H1 (cell line): ENCODE measurements around the gene S100A16. TPM values are rescaled to one million over a fixed set of nuclear protein-coding genes. Genes with fewer than 3 reads are reported as not detected.

Experiments used
- CTCF ChIA-PET: fragments of 300-600 bp; sonication (Branson Sonifier 250); formaldehyde crosslinking; loops from one replicate; lab custom pipeline; 2021; ENCODE audit not compliant: partially characterized antibody; lab: Charles Lee
- POLR2A ChIA-PET: fragments of 300-600 bp; sonication (Branson Sonifier 250); formaldehyde crosslinking; loops from one replicate; lab custom pipeline; 2021; ENCODE audit warnings: inconsistent platforms; ENCODE audit not compliant: partially characterized antibody; lab: Charles Lee
- DNase-seq, 2 experiments: peaks; one replicate each; pipeline versions ENCODE4 v3.0.0 to v3.0.0-alpha.2; 2010 to 2022; ENCODE audit warnings: low spot score in 2 of 2, low read depth in 1 of 2, mixed read lengths in 1 of 2
- FAIRE-seq: peaks from 2 replicates; lab custom pipeline; 2011; peaks lifted over from hg19 to GRCh38; lab: Jason Lieb, UNC
- H2AFZ ChIP-seq: 2 replicates; pipeline ENCODE4 v1.8.1; 2012; ENCODE audit warnings: low read length, inconsistent platforms
- H2AK5ac ChIP-seq: 2 replicates; pipeline ENCODE4 v1.6.1; 2013; ENCODE audit warnings: low read depth, low read length
- H2BK120ac ChIP-seq: replicated peaks from 2 replicates; pipeline ENCODE3; 2013; ENCODE audit warnings: low read depth, low read length, inconsistent platforms
- H2BK12ac ChIP-seq: 2 replicates; pipeline ENCODE4 v1.6.1; 2013; ENCODE audit warnings: low read depth, low read length
- H2BK15ac ChIP-seq: 2 replicates; pipeline ENCODE4 v1.6.1; 2013; ENCODE audit warnings: low read length
- H2BK20ac ChIP-seq: 2 replicates; pipeline ENCODE4 v1.6.1; 2013; ENCODE audit warnings: low read length
- H2BK5ac ChIP-seq: 2 replicates; pipeline ENCODE4 v1.6.1; 2013; ENCODE audit warnings: low read depth, low read length
- H3K14ac ChIP-seq: 2 replicates; pipeline ENCODE4 v1.6.1; 2013; ENCODE audit warnings: inconsistent platforms; ENCODE audit not compliant: insufficient read length
- H3K18ac ChIP-seq: 2 replicates; pipeline ENCODE4 v1.6.1; 2013; ENCODE audit warnings: low read length; ENCODE audit errors: extremely low read depth
- H3K23ac ChIP-seq: 2 replicates; pipeline ENCODE4 v1.6.1; 2013; ENCODE audit warnings: inconsistent platforms; ENCODE audit not compliant: insufficient read length
- H3K23me2 ChIP-seq: 2 replicates; pipeline ENCODE4 v1.6.1; 2013; ENCODE audit warnings: low read depth, low read length
- H3K27ac ChIP-seq: 2 replicates; pipeline ENCODE4 v1.6.1; 2011; ENCODE audit warnings: low read depth, low read length, inconsistent platforms
- H3K27me3 ChIP-seq, 4 experiments: replicated peaks in 1 of 4; 1 replicate in 1 of 4; 2 replicates in 3 of 4; pipeline versions ENCODE4 v1.6.1 to v1.8.1; 2011 to 2013; ENCODE audit warnings: low read length in 3 of 4, mild to moderate bottlenecking in 3 of 4, inconsistent platforms in 2 of 4, mixed read lengths in 2 of 4, moderate library complexity in 1 of 4; ENCODE audit not compliant: control insufficient read depth in 3 of 4, insufficient read depth in 3 of 4; ENCODE audit errors: extremely low read depth in 1 of 4
- H3K36me3 ChIP-seq, 4 experiments: 2 replicates each; pipeline versions ENCODE4 v1.6.1 to v1.8.1; 2011 to 2013; ENCODE audit warnings: mild to moderate bottlenecking in 4 of 4, low read length in 3 of 4, moderate library complexity in 2 of 4, control low read depth in 1 of 4, inconsistent platforms in 1 of 4; ENCODE audit not compliant: insufficient read depth in 4 of 4, control insufficient read depth in 2 of 4
- H3K4ac ChIP-seq: replicated peaks from 2 replicates; pipeline ENCODE3; 2013; ENCODE audit warnings: low read length, low read depth, mixed read lengths, inconsistent platforms; ENCODE audit not compliant: insufficient read length
- H3K4me1 ChIP-seq, 4 experiments: replicated peaks in 1 of 4; 1 replicate in 1 of 4; 2 replicates in 3 of 4; pipeline versions ENCODE4 v1.6.1 to v1.8.1; 2011 to 2013; ENCODE audit warnings: low read length in 3 of 4, inconsistent platforms in 2 of 4, mixed read lengths in 1 of 4; ENCODE audit not compliant: insufficient read depth in 4 of 4, control insufficient read depth in 3 of 4
- H3K4me2 ChIP-seq, 2 experiments: 2 replicates each; pipeline versions ENCODE4 v1.6.1 to v1.8.1; 2011 to 2013; ENCODE audit warnings: low read depth in 2 of 2, low read length in 2 of 2, control low read depth in 1 of 2, inconsistent platforms in 1 of 2, mild to moderate bottlenecking in 1 of 2; ENCODE audit not compliant: insufficient read depth in 1 of 2
- H3K4me3 ChIP-seq, 4 experiments: fragments of 200-600, 300-600 bp in 1 of 4; sonication (generic), shearing (Covaris generic), sonication (Bioruptor Twin) in 1 of 4; 2 replicates each; pipeline versions ENCODE4 v1.5.1 to v1.8.1; 2011 to 2016; ENCODE audit warnings: low read length in 4 of 4, low read depth in 3 of 4, control low read depth in 2 of 4, inconsistent platforms in 2 of 4, mild to moderate bottlenecking in 2 of 4, mixed read lengths in 1 of 4, moderate library complexity in 1 of 4; ENCODE audit not compliant: insufficient read depth in 2 of 4; ENCODE audit errors: extremely low read depth in 1 of 4
- H3K56ac ChIP-seq: replicated peaks from 2 replicates; pipeline ENCODE3; 2013; ENCODE audit warnings: low read depth, mild to moderate bottlenecking, mixed read lengths, low read length, inconsistent platforms; ENCODE audit not compliant: insufficient read length
- H3K79me1 ChIP-seq: 2 replicates; pipeline ENCODE4 v1.6.1; 2013; ENCODE audit warnings: low read depth, low read length, control low read depth
- H3K79me2 ChIP-seq, 2 experiments: 2 replicates each; pipeline versions ENCODE4 v1.6.1 to v1.8.1; 2012 to 2013; ENCODE audit warnings: low read length in 2 of 2, mild to moderate bottlenecking in 2 of 2, inconsistent platforms in 1 of 2; ENCODE audit not compliant: insufficient read depth in 2 of 2, control insufficient read depth in 1 of 2
- H3K9ac ChIP-seq, 4 experiments: replicated peaks in 1 of 4; 1 replicate in 1 of 4; 2 replicates in 3 of 4; pipeline versions ENCODE4 v1.6.1 to v1.8.1; 2011 to 2013; ENCODE audit warnings: low read depth in 3 of 4, low read length in 3 of 4, control low read depth in 2 of 4, mild to moderate bottlenecking in 2 of 4, moderate library complexity in 2 of 4, inconsistent platforms in 1 of 4; ENCODE audit errors: extremely low read depth in 1 of 4
- H3K9me3 ChIP-seq, 2 experiments: 2 replicates each; pipeline versions ENCODE4 v1.6.1 to v1.8.1; 2012 to 2013; ENCODE audit warnings: mild to moderate bottlenecking in 2 of 2, moderate library complexity in 2 of 2, control low read depth in 1 of 2, inconsistent platforms in 1 of 2, low read depth in 1 of 2, low read length in 1 of 2, mixed read lengths in 1 of 2; ENCODE audit not compliant: insufficient read depth in 2 of 2
- H4K20me1 ChIP-seq, 2 experiments: replicated peaks in 1 of 2; 2 replicates each; pipeline versions ENCODE3 to v1.8.1; 2011 to 2013; ENCODE audit warnings: inconsistent platforms in 2 of 2, low read length in 2 of 2, mild to moderate bottlenecking in 1 of 2; ENCODE audit not compliant: insufficient read depth in 2 of 2, control insufficient read depth in 1 of 2
- H4K5ac ChIP-seq: 2 replicates; pipeline ENCODE4 v1.6.1; 2013; ENCODE audit warnings: low read length, low read depth, mixed read lengths, inconsistent platforms; ENCODE audit not compliant: insufficient read length
- H4K8ac ChIP-seq: 2 replicates; pipeline ENCODE4 v1.8.0; 2013; ENCODE audit warnings: mild to moderate bottlenecking, moderate library complexity, low read length, inconsistent platforms; ENCODE audit not compliant: insufficient read depth; ENCODE audit errors: extremely low read depth
- H4K91ac ChIP-seq: replicated peaks from 2 replicates; pipeline ENCODE3; 2013; ENCODE audit warnings: low read length, mixed read lengths, inconsistent platforms; ENCODE audit not compliant: insufficient read length
- polyA plus RNA-seq, 7 experiments: library from polyadenylated mRNA; depleted of rRNA in 3 of 7; stranded (reverse) in 5 of 7; unstranded in 2 of 7; fragments of >200 nt in 5 of 7; fragments of 200-250 nt in 2 of 7; gene quantifications; 1 replicate in 5 of 7; 2 replicates in 1 of 7; 4 replicates in 1 of 7; pipeline versions ENCODE4 v1.2.1 to v1.2.3, GENCODE V29; 2011 to 2013; ENCODE audit warnings: missing spikeins in 2 of 7, mixed read lengths in 2 of 7
- total RNA-seq: library from RNA; stranded (reverse); fragmentation: NEBNext Ultra II Directional; extraction: Animal tissue kit (Norgen Biotek cat#: 25700); gene quantifications from 2 replicates; pipeline ENCODE4 v1.2.1, GENCODE V29; 2021
- TF ChIP-seq, protein P1 (sequence below): IDR thresholded peaks from 2 replicates; pipeline ENCODE4 v1.6.1; 2012; ENCODE audit warnings: inconsistent platforms

Gene S100A16
- total and polyA plus RNA-seq, 2 of the 8 experiments (the other 6 are each of a cell fraction or from before 2014, with no cell fraction given): 14.9 to 61.4 TPM

DNA sequence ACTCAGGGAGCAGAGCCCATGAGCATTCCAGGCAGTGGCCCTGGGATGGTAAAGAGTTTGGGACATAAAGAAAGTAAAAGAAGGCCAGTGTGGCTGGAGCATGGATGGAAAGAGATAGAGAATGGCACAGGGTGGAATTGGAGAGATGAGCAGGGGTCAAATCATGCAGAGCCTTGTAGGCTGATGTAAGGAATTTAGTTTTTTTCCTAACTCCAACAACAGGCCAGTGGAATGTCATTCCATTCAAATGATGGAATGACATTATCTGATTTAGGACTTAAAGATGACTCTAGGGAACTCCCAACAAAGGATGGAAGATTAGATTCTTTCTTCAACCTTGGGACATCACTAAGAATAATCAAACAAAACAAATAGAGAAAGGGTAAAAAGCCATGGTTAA, 34.4 kb downstream of the S100A16 start:
- FAIRE-seq (no peak), DNase-seq (no peak)
- no peaks in the 10 kb centered on the region for H3K36me3 ChIP-seq
- H4K5ac ChIP-seq: no peak overlapping the region
- H2AFZ ChIP-seq: no peak overlapping the region
- no peak overlapping the region for H2BK20ac ChIP-seq
- POLR2A ChIA-PET: interaction anchor here (0.9 to 3.6 kb wide), 4 partner anchors 20 to 412 kb away, joined by 3 to 20 read pairs (median 3); partner anchors contain the start of genes CHTOP, RPS27 and S100A13
- no peaks in the 10 kb centered on the region for H3K27me3 ChIP-seq
- H3K79me1 ChIP-seq: no peaks in the 10 kb centered on the region
- CTCF ChIA-PET: interaction anchor here (1.0 to 4.2 kb wide), 8 partner anchors 10 to 85 kb away, joined by 3 to 64 read pairs (median 10); partner anchors contain the start of genes S100A1, S100A13, S100A14 and S100A16
- H4K20me1 ChIP-seq: no peaks in the 10 kb centered on the region
- peaks cover 0 to 12% of the 10 kb centered on the region in 2 experiments; a peak in 1 of 4 replicates for H3K9me3 ChIP-seq
- no peak overlapping the region for H3K23ac ChIP-seq
- no peak overlapping the region for H2BK120ac ChIP-seq
- H3K18ac ChIP-seq: no peak overlapping the region
- no peaks in the 10 kb centered on the region for H3K79me2 ChIP-seq
- H3K4me3 ChIP-seq: no peak overlapping the region
- no peaks in the 10 kb centered on the region; the same call in 1 of the 2 replicates for H3K23me2 ChIP-seq
- H3K9ac ChIP-seq: no peak overlapping the region
- no peak overlapping the region for H2AK5ac ChIP-seq
- peaks cover 0 to 3% (median 0%) of the 10 kb centered on the region in 4 experiments; a peak in 2 of 7 replicates for H3K4me1 ChIP-seq
- H3K14ac ChIP-seq: no peak overlapping the region
- H2BK5ac ChIP-seq: no peak overlapping the region
- no peak overlapping the region for H4K91ac ChIP-seq
- TF ChIP-seq, protein P1, sequence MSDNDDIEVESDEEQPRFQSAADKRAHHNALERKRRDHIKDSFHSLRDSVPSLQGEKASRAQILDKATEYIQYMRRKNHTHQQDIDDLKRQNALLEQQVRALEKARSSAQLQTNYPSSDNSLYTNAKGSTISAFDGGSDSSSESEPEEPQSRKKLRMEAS: no peak
- H4K8ac ChIP-seq: no peak overlapping the region
- no peak overlapping the region for H3K27ac ChIP-seq
- no peak overlapping the region for H2BK12ac ChIP-seq
- H3K4ac ChIP-seq: no peak overlapping the region
- no peak overlapping the region for H2BK15ac ChIP-seq
- no peak overlapping the region for H3K56ac ChIP-seq
- no peak overlapping the region for H3K4me2 ChIP-seq
